ENCODE data around the gene AGR3.
"Not testable (repeated sequence)": the region's sequence is repeated elsewhere in the genome, so short reads cannot be mapped to it uniquely, and the experiment has no call there.

The AGR3 gene

DNA sequence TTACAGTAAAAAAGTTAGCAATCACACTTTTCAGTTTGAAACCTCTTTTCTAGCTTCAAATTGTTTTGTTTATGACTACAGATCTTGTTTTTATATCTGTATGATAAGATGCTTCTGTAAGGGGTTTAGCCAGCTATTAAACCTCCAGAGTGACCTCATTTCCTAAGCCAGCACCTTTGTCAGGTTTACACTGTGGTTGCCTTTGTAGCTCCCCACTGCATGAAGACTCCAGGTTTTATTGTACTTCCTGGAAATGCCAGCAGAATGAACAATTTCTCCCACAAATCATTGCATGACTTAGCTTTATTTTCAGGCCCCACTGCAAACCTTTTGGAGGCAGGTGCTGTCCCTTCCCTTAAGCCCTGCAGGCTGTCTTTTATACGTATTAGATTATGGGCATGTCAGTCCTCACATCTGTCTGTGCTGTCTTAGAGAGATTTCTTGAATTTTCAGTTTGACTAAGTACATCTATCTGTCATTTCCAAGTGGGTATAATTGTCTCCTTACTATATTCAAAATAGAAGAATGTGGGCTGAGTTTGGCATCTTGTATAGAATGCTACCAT is 8.2 kb upstream of the AGR3 start:
- DNase-seq: no peak

DNA sequence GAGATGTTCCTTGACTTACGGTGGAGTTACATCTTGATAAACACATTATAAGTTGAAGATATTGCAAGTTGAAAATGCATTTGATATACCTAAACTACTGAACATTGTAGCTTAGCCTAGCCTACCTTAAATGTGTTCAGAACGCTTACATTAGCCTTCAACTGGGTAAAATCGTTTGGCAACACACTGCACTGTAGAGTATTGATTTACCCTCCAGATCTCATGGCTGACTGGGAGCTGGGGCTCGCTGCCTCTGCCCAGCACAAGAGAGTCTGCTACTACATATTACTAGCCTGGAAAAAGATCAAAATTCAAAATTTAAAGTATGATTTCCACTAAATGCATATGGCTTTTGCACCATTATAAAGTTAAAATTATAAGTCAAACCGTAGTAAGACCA is 7.5 kb upstream of the AGR3 start:
- DNase-seq: no peak

DNA sequence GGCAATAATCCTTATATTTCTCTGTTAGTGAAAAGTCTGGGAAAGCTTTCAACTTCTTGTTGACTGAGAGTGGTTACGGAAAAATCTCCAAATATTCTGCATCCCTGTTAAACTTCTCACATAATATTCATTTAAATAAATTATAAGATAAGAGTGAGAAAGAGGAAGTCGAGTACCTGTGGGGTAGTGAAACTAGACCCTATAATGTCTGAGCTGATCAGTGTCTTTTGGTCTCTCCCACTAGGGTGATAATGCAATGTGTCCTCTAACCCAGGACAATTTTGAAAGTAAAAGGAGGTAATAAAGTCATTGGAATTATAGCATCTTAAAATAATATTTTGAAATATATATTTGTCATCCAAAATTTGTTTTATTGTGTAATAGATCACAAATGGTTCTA is 2.1 kb upstream of the AGR3 start:
- no peak for DNase-seq

DNA sequence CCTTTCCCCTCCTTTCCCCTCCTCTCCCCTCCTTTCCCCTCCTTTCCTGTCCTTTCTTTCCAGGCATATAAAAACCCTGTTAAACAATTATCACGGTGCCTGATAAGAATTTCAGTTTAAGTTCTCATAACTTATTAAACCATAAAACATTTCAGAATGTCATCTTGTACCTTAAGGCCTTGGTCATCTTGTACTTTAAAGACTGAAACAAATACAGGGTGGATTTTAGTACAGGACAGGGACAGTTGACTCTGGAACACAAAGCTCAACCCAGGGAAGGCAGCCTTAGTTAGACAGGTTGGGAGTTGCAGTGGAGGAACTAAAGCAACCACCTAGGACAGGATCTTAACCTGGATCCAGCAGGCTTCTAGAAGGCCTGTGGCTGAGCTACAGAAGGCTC is 1.2 kb downstream of the AGR3 start:
- DNase-seq: no peak

DNA sequence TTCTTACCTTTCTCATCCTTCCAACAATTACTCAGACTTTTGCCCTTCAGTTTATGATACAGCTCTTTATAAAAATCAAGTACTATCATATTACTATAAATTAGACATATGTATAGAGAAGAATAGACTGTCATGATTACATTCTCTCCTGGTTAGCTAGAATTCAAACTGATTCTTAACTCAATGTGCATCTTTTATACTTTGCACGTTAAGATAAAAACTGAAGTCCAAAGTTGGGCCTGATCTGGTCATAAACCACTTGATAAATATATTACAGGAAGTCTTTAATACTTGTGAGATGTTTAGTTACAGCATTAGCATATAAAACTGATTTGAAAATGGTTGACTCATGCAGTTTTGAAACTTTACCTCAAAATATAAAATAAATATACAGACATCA is 2.6 kb downstream of the AGR3 start:
- no peak for DNase-seq

DNA sequence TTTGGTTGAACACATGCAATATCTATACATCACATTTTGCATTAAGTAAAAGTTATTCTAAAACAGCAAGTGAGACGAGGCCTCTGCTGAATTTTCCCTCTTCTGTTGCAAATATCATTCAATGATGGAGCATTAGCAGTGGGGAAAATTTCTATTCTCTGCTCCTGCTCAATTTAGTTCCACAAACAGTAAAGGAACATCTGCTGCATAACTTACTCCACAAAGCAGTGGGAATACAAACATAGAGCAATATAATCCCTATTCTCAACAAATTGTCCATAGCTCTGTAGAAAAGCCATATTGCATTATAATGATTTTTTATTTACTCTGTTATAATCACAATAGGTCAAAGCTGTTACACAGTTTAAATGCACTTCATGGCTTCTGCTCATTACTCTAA is 5.9 kb downstream of the AGR3 start:
- DNase-seq: no peak

DNA sequence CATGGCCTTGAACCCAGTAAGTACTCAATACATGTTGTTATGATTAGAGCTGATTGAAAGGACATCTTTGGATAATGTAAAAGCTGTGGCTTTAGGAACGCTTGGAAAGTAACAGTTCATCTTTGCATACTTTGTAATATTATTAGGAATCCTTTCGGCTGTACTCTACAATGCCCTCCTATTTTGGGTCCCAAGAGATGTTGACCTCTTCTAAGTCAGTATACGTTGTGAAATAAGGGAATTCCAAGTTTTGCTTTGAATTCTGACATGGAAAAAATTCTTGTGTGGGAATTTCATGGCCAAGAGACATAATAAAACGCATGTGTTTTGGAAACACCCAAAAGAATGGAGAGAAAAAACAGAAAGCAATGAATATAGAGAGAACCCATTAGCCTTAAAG is 7.7 kb downstream of the AGR3 start:
- no peak for DNase-seq

DNA sequence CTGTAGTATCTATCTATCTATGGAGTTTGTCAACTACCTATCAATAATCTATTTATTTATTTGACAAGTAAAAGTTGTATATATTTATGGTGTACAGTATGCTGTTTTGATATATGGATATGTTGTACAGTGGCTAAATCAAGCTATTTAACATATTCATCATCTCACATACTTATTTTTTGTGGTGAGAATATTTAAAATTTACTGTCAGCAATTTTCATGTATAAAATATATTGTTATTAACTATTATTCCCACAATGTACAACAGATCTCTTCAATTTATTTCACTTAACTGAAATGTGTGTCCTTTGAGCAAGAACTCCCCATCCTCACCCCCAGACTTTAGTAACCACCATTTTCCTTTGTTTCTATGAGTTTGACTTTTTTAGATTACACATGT is 14.5 kb downstream of the AGR3 start:
- no peak for DNase-seq

DNA sequence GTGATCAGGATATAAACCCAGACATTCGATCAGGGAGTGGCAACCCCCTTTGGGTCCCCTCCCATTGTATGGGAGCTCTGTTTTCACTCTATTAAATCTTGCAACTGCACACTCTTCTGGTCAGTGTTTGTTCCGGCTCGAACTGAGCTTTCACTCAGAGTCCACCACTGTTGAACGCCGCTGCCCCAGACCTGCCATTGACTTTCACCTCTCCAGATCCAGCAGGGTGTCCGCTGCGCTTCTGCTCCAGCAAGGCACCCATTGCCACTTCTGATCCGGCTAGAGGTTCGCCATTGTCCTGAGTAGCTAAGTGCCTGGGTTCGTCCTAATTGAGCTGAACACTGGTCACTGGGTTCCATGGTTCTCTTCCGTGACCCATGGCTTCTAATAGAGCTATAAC is 28.6 kb downstream of the AGR3 start:
- DNase-seq: not testable (repeated sequence)

DNA sequence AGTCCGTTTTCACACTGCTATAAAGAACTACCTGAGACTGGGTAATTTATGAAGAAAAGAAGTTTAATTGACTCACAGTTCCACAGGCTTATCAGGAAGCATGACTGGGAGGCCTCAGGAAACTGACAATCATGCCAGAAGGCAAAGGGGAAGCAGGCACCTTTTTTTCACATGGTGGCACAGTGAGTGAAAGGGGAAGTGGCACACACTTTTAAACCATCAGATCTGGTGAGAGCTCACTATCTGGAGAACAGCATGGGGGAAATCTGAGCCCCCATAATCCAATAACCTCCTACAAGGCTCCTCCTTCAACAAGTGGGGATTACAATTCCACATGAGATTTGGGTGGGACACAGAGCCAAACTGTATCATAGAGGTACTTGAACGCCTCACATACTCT is 30.0 kb downstream of the AGR3 start:
- DNase-seq: no peak

DNA sequence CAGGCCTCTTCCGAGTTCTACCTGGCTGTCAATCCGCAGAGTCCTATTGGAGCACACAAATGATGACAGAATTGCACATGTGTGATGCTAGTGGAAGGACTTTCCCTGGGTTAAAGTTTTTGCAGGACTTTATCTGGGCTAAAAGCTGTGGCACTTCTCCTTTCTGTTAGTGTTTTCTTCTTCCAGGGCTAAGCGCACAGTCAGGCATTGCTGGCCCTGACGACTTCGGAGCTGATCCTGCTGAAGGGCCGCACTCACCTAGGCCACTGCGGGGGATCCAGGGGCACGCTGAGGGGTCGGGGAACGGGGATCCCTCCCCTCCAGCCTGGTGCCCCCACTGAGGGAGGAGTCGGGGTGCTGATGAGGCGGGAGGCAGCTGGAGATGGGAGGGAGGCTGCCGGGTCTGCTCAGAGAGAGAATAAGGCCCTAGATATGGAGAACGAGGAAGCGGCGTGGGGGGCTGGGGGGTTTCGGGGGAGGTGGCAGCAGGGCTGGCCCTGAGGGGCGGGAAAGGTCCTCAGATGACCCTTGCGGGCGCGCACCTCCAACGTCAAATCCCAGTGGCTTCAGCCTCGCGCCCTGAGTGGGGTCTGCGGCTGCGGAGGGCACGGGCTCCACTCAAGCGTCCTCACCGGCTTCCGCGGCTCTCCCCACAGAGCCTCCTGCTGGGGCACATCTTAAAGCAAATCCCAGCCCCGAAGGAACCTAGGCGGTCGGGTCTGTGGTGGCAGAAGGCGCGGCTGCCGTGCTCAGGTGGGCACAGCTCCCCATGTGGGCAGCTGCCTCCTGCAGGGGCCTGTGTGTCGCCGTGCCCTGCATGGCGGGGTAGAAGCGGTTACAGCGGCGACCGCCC is 30.9 kb downstream of the AGR3 start:
- DNase-seq: no peak

DNA sequence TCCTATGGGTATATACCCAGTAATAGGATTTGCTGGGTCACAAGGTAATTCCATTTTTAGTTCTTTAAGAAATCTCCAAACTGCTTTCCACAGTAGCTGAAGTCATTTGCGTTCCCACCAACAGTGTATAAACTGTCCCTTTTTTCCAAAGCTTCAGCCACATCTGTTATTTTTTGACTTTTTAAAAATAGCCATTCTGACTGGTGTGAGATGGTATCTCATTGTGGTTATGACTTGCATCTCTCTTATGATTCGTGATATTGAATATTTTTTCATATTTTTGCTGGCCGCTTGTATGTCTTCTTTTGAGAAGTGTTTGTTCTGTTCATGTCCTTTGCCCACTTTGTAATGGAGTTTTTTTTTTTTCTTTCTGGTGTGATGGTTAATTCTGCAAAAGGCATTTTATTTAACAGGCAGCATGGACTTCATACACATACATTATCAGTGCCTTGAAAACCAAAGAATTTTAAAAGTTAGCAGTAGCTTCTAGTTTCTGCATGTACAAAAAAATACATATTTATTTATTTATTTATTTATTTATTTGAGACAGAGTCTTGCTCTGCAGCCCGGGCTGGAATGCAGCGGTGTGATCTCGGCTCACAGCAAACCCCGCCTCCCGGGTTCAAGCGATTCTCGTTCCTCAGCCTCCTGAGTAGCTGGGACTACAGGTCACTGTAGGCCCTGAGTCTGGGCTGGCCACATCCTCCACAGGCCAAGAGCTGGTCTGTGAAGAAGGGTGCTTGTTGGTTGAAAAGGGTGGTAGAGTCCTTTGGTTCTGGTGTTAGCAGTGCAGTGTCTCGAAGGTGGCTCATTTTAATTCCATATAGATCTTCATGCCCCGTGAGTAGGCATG is 32.3 kb downstream of the AGR3 start:
- no peak for DNase-seq

DNA sequence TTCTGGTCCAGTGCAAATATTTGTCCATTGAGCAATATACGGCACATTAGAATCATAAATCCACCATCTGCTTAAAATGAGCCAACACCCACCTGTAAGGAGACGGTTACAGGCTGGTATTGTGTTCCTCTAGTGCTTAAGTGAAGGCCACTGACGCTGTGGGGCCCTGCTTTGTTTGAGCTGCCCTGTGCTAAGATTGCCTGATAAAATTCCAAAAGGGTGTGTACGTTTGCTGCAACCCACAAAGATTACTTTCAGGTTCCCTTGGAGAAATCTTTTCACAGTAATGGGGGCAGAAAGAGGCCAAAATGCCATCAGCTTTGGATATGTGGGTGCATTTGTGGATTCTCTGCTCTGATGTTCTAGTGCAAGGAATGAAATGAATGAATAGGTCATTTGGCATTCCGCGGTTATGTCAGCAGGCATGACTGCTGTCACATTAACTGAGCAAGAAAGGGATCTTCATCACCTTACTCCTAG is 34.4 kb downstream of the AGR3 start:
- DNase-seq: no peak

DNA sequence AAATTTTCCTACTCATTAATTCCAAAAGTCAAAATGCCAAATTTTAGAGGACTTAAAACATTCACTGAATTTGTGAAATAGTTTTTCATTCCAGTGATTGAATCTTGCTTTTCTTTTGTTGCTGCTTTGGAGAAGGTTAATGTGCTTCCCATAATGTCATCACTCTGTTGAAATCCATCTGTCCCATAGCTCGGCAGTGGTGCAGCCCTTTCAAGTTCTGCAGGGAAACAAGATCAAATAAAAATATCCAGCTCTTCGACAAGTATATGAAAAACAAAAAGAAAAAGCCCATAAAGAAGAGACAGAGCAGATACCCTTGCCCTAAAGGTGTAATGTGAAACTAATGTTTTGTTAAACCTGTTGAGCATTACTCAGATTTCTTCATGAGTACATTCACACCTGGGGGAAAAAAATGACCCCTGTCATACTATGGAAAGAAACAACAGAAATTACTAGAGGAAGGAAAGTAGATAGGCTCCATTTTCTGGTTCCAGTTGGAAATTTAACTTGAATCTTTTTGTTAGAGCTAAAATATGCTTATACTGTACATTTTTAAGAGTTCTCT is 35.1 kb downstream of the AGR3 start:
- DNase-seq: no peak

DNA sequence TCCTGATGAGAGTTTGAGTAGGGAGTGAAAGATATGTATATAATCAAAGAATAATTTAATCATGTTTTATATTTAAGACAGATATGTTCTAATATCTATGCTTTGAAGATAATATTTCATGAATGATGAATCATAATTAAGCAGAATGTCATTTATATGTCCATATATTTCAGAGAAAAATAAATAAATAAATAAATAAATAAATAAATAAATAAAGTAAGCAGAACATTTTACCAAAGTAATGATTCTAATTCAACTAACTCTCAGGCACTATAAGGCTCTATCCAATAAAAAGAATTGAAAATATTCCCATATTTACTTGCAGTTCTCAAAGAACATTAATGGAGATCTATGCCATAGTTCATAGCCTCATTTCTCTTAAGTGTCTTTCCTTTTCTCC is 36.0 kb downstream of the AGR3 start:
- no peak for DNase-seq

DNA sequence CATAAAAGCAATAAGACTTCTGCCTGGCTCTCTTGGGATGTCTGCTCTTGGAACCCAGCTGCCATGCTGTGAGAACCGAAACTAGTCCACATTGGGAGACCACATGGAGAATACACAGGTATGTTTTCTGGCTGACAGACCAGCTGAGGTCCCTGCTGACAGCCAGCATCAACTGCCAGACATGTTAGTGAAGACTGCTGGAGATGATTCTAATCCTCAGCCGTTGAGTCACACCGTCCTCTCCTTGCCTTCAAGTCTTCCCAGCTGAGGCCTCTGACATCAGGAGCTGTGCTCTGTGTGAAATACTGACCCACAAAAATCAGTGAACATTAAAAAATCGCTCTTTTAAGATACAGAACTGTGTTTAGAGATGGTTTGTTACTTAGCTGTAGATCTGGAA is 40.1 kb downstream of the AGR3 start:
- DNase-seq: no peak

DNA sequence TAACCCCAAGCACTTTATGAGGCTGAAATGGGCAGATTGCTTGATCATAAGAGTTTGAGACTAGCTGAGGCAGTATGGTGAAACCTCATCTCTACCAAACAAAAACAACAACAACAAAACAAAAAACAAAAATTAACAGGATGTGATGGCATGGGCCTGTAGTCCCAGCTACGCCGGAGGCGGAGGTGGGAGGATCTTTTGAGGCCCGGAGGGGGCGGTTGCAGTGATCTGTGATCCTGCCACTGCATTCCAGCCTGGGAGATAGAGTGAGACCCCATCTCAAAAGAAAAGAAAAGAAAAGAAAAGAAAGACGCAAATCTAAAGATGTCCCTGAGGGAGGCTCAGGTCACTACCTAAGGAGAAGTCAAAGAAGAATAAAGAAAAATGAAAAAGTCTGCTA is 41.7 kb downstream of the AGR3 start:
- DNase-seq: no peak

DNA sequence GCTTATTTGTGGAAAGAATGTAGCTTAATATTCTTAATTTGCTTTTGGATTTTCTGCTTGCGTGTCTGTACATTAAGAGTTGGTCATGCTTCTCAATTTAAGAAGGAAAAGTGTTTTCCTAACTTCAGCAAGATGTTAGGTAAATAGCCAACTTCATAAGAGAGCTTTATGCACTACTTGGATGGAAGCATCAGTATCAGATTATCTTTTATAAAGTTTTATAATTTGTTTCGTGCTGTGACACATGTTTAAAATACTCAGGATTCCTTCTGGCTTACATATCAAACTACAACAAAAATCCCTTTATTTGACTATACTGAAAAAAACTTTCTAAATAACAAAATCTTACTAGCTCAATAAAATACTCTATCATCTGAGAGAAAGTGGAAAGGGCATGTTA is 42.1 kb downstream of the AGR3 start:
- no peak for DNase-seq

DNA sequence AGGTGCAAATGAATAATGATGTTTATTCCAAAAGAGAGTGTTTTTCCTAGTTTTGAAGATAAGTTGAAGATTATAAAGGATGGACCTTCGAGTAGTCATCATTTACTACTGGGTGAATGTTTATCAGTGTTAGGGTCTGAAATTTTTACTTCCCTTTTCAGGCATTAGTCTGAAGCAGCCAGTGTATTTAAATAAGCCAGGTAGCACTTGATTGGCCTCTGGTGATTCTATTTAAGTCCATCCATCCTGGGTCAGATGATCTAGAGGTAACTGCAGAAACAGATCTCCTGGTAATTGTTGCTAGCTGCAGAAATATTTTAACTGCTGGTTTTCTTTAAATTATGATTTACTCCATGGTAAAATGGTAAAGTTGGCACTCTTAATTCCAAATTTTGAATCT is 42.9 kb downstream of the AGR3 start:
- DNase-seq: no peak

DNA sequence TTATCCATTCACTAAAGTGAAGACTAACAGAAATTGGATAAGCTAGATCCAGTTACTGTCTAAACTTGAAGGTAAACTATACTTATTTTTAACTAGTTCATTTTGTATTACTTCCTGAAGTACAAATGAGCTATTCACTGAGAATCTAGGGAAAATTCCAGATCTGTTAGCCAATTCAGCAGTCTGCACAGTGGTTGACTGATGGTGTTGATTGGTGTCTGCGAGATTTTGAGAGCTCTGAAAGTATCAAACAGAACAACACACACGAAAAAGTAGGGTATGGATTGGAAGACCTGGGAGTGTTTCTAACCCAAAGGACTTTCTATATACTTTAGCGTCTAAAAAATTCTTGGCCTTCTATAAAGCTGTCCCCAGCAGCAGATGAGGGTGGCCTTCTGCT is 43.4 kb downstream of the AGR3 start:
- no peak for DNase-seq

DNA sequence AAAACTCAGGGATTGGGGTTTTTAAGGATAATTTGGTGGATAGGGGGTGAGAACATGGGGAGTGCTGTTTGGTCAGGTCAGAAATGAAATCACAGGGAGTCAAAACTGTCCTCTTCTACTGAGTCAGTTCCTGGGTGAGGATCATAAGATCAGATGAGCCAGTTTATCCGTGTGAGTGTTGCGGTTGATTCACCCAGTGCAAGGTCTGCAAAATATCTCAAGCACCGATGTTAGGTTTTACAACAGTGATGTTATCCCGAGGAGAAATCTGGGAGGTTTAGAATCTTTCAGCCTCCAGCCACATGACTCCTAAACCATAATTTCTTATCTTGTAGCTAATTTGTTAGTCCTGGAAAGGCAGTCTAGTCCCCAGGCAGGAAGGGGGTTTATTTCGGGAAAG is 45.3 kb downstream of the AGR3 start:
- DNase-seq: no peak

DNA sequence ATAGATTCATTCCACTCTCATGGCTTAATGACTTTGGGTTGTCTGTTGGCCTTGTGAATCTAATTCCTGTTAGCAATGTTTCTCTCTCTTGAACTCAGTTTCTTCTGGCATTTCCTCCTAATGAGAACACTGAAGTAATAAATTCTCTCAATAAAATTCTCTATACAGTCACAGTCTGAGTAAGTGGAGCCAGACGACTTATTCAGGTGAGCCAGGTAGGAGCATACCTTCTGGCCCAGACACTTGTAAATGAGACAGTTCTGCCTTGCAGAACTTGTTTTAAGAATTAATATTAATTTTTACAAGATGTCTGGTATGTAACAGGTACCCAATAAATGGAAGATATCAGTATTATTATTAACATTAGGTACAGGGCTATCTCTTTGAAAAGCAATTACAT is 48.4 kb downstream of the AGR3 start:
- no peak for DNase-seq

DNA sequence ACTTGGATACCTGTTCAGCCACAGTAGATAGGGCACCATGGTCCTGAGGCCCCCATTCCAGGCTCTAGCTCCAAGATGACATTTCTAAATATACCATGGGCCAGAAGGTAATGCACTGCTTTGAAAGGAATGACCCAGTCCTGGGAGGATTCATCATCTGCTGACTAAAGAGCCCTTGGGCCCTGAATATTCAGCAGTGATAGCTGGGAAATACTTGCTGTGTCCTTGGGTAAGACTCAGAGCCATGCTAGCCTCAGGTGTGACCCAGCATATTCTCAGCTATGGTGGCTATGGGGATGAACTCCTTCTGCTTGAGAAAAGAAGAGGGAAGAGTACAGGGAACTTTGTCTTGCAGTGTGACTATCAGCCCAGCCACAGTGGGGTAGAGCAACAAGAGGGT is 55.7 kb downstream of the AGR3 start:
- no peak for DNase-seq

DNA sequence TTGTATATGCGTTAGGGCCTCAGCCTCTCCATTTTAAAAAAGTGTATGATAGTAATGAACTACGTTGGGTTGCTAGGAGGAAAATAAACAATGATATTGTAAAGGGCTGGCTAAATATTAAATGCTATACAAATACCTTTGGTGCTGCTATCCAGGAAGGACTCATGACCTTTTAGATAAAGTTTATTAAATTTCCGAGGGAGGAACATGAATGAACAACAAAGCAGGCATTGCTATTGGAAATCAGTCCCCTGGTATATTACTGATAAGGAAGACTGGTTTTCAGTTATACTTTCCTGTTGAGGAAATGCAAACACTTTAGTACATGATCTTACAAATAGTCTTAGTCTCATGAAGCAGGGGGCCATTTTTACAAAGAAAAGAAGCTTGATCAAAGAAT is 59.8 kb downstream of the AGR3 start:
- no peak for DNase-seq
